Endodermal cell (in vitro differentiated cells): ENCODE results near the gene CDK9. TPM values are rescaled to one million over a fixed set of nuclear protein-coding genes. Genes with fewer than 3 reads are reported as not detected.

Experiments used
- DNase-seq: peaks from one replicate; pipeline ENCODE4 v3.0.0-alpha.2; 2017
- H3K27ac ChIP-seq: 2 replicates; pipeline ENCODE4 v1.5.1; 2013; ENCODE audit warnings: mild to moderate bottlenecking, low read depth, low read length, moderate library complexity
- H3K27me3 ChIP-seq: 2 replicates; pipeline ENCODE4 v1.6.1; 2013; ENCODE audit warnings: mild to moderate bottlenecking, low read length, moderate library complexity; ENCODE audit not compliant: insufficient read depth, control insufficient read depth, poor library complexity, severe bottlenecking
- H3K36me3 ChIP-seq: 2 replicates; pipeline ENCODE4 v1.7.0; 2013; ENCODE audit warnings: mild to moderate bottlenecking, low read length, moderate library complexity; ENCODE audit not compliant: control insufficient read depth, insufficient read depth
- H3K4me1 ChIP-seq: one replicate; pipeline ENCODE4 v1.7.0; 2013; ENCODE audit warnings: low read length; ENCODE audit not compliant: control insufficient read depth, insufficient read depth
- H3K4me3 ChIP-seq: 2 replicates; pipeline ENCODE4 v1.5.1; 2013; ENCODE audit warnings: mild to moderate bottlenecking, low read length, moderate library complexity
- H3K9ac ChIP-seq: 2 replicates; pipeline ENCODE4 v1.6.1; 2013; ENCODE audit warnings: mild to moderate bottlenecking, low read length, moderate library complexity; ENCODE audit not compliant: poor library complexity, severe bottlenecking; ENCODE audit errors: extremely low read depth
- H3K9me3 ChIP-seq: 2 replicates; pipeline ENCODE4 v1.6.1; 2013; ENCODE audit warnings: mild to moderate bottlenecking, low read length, moderate library complexity; ENCODE audit not compliant: control insufficient read depth
- H3K27ac Mint-ChIP-seq: 2 replicates; pipeline ENCODE4 v1.8.0; 2020; ENCODE audit warnings: mixed read lengths
- H3K27me3 Mint-ChIP-seq: 2 replicates; pipeline ENCODE4 v1.8.0; 2021; ENCODE audit warnings: mild to moderate bottlenecking, mixed read lengths; ENCODE audit not compliant: insufficient read depth
- H3K36me3 Mint-ChIP-seq: 2 replicates; pipeline ENCODE4 v1.8.0; 2020; ENCODE audit warnings: low read depth, mixed read lengths
- H3K4me1 Mint-ChIP-seq: 2 replicates; pipeline ENCODE4 v1.8.0; 2020; ENCODE audit warnings: mixed read lengths
- H3K4me3 Mint-ChIP-seq: 2 replicates; pipeline ENCODE4 v1.8.0; 2020; ENCODE audit warnings: mild to moderate bottlenecking, moderate library complexity, mixed read lengths
- H3K9me3 Mint-ChIP-seq: 2 replicates; pipeline ENCODE4 v1.8.0; 2020; ENCODE audit warnings: mild to moderate bottlenecking, mixed read lengths
- CTCF ChIP-seq: fragments of 200-600 bp; sonication (generic); conservative IDR thresholded peaks from 2 replicates; pipeline ENCODE4 v1.5.0; 2021; ENCODE audit warnings: antibody characterized with exemption, mild to moderate bottlenecking
- whole genome bisulfite sequencing, 2 experiments: methylation state at CpG; one replicate each; pipeline versions ENCODE4 v1.1.5 to v1.1.7; 2013; ENCODE audit warnings: missing lambda C conversion rate in 2 of 2, mixed read lengths in 1 of 2; ENCODE audit not compliant: insufficient coverage in 1 of 2, insufficient read length in 1 of 2; 5-methylcytosine and 5-hydroxymethylcytosine counted together
- total RNA-seq, 2 donors: library from RNA; stranded (reverse); fragmentation: NEBNext Ultra II Directional in 1 of 2; extraction: Animal tissue kit (Norgen Biotek cat#: 25700) in 1 of 2; gene quantifications; 2 replicates in 1 of 2; 3 replicates in 1 of 2; pipeline ENCODE4 v1.2.1, GENCODE V29; 2021

The CDK9 gene
- total RNA-seq, 2 donors from 2014 or later, result 97.1 to 101 TPM

- no peaks in the 10 kb centered on the region for H3K4me1 ChIP-seq
- H3K9ac ChIP-seq, result no peak overlapping the region
- Mint-ChIP-seq H3K27ac (no peak overlapping the region), H3K27me3 (no peaks in the 10 kb centered on the region), H3K4me1 (peaks cover 2% of the 10 kb centered on the region), H3K4me3 (no peak overlapping the region), H3K36me3 (peaks cover 3% of the 10 kb centered on the region), H3K9me3 (no peaks in the 10 kb centered on the region)
- DNase-seq, result no peak
- no peaks in the 10 kb centered on the region for H3K9me3 ChIP-seq
- H3K27me3 ChIP-seq, result no peaks in the 10 kb centered on the region
- 94 to 100% methylated on average over 3 to 4 of the region's 4 CpGs for WGBS, 2 experiments
- no peak for TF ChIP-seq CTCF
- no peak overlapping the region for H3K4me3 ChIP-seq
- H3K27ac ChIP-seq, result no peak overlapping the region
- H3K36me3 ChIP-seq, result peaks cover 1% of the 10 kb centered on the region
Measured at GRCh38 chr9:127781806-127782205, 4.0 kb upstream of the CDK9 start.

- Mint-ChIP-seq H3K9me3 (no peaks in the 10 kb centered on the region), H3K36me3 (peaks cover 16% of the 10 kb centered on the region), H3K4me3 (no peak overlapping the region), H3K27me3 (no peaks in the 10 kb centered on the region), H3K4me1 (peaks cover 6% of the 10 kb centered on the region), H3K27ac (no peak overlapping the region)
- H3K4me1 ChIP-seq, result no peaks in the 10 kb centered on the region
- H3K9me3 ChIP-seq, result no peaks in the 10 kb centered on the region
- no peak for DNase-seq
- H3K36me3 ChIP-seq, result peaks cover 17% of the 10 kb centered on the region
- no peak overlapping the region for H3K4me3 ChIP-seq
- 89 to 96% methylated on average over 11 to 20 of the region's 20 CpGs for WGBS, 2 experiments
- no peaks in the 10 kb centered on the region for H3K27me3 ChIP-seq
- H3K9ac ChIP-seq, result no peak overlapping the region
- no peak for TF ChIP-seq CTCF
- no peak overlapping the region for H3K27ac ChIP-seq
Measured at GRCh38 chr9:127783111-127784008, 2.5 kb upstream of the CDK9 start.

- 0 to 1% methylated on average over 17 to 111 of the region's 123 CpGs for WGBS, 2 experiments
- Histone ChIP-seq H3K36me3 (peaks cover 36% of the 10 kb centered on the region), H3K9me3 (no peaks in the 10 kb centered on the region), H3K4me3 (no peak overlapping the region), H3K9ac (no peak overlapping the region), H3K4me1 (no peaks in the 10 kb centered on the region), H3K27ac (peak overlapping the region; percentile 68), H3K27me3 (no peaks in the 10 kb centered on the region)
- Mint-ChIP-seq H3K27ac (no peak overlapping the region), H3K36me3 (peaks cover 34% of the 10 kb centered on the region), H3K4me3 (peak overlapping the region; percentile 92), H3K4me1 (peaks cover 6% of the 10 kb centered on the region), H3K9me3 (no peaks in the 10 kb centered on the region), H3K27me3 (no peaks in the 10 kb centered on the region)
- TF ChIP-seq CTCF, result peak; percentile 94
- peak; percentile 96 for DNase-seq
Measured at GRCh38 chr9:127785023-127785932, 556 bp upstream of the CDK9 start.
